ENCODE measurements around the gene ELOF1. TPM values are rescaled to one million over a fixed set of nuclear protein-coding genes. Genes with fewer than 3 reads are reported as not detected.
"Not testable (repeated sequence)": the region's sequence is repeated elsewhere in the genome, so short reads cannot be mapped to it uniquely, and the experiment has no call there.

Gene ELOF1
- total RNA-seq (2022): 72.1 and 78.7 TPM in 2 replicates
- percentile 70 among the genes with signal in this experiment for Bru-seq, nascent RNA
- percentile 87 among the genes with signal in this experiment for BruChase-seq, experiment 1, labeled RNA remaining after a 6-hour chase
- percentile 75 among the genes with signal in this experiment for BruChase-seq, experiment 2, labeled RNA remaining after a 2-hour chase
- long read RNA-seq, transcript ELOF1-201 (4 exons, 1,019 nt): major isoform, 28 of 58 reads
- long read RNA-seq, partial matches to known transcripts: 17 of 58 reads
- long read RNA-seq, other reads (novel, unspliced or antisense): 13 of 58 reads

DNA sequence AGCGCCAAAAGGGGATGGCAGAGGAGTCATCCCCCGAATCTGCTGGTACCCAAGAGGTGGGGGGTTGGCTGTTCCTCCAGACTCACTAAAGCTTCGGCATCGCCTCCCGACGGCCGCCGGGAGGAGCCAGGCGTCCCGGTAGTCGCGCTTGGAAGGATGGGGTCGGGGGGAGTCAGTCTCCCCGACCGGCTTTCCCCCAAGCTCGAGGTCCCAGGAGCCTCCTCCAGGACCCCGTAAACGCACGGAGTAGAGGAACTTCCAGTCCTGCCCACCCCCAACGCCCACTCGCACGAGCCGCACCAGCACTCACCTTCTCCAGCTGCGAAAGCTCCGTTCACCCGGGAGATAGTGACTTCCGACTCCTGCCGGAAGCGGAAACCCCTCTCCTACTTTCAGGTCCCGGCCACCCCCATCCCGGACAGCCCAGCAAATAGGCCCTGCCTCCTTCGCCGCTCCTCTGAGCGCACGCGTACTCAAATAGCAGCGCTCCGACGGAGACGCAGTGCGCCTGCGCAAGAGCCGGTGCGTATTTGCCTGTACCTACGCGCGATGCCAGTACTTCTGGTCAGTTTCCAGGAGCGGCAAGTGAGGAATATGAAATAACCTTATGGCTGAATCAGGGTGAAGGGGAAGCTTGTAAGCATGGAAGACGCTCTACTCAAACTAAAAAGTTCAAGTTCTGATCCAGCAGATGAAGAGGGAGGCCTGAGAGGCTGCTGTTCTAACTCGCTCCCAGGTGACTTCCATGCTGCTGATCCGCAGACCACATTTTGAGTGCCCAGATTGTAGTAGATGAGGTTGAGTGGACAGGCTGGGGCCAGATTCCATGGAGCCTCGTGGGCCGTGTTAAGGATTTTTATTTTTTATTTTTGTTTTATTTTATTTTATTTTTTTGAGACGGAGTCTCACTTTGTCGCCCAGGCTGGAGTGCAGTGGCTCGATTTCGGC lies at the start of gene ELOF1:
ELOF1 (minus strand) TSS at position 350 of the 948 bp plus-strand sequence. CDS start 4,883 bp downstream, outside the sequence.
- intact Hi-C loops (cut with micrococcal nuclease): loop anchor here (2.0 kb wide), 1 partner anchor 22 kb away; no protein-coding TSS in a partner anchor
- ChIA-PET POLR2A (interaction anchor here (0.6 to 2.2 kb wide), 28 partner anchors 11 to 1224 kb away, joined by 3 to 15 read pairs (median 3); partner anchors contain the start of genes ACP5, ECSIT, ODAD3 and PRKCSH), CTCF (interaction anchor here (0.5 to 3.7 kb wide), 15 partner anchors 10 to 1229 kb away, joined by 3 to 12 read pairs (median 3); partner anchors contain the start of gene ECSIT)
- Mint-ChIP-seq H3K36me3 (ENCODE audit: insufficient read depth, unreplicated experiment) (peaks cover 17% of the 10 kb centered on the region), H3K27ac (ENCODE audit: low read depth, unreplicated experiment) (peak within 1 kb of the TSS; percentile 43), H3K27me3 (ENCODE audit: insufficient read depth, unreplicated experiment) (no peaks in the 10 kb centered on the region), H3K9me3 (ENCODE audit: unreplicated experiment) (no peaks in the 10 kb centered on the region), H3K4me3 (ENCODE audit: unreplicated experiment) (peak within 1 kb of the TSS; percentile 94), H3K4me1 (ENCODE audit: insufficient read depth, unreplicated experiment) (peaks cover 20% of the 10 kb centered on the region)
- DNase-seq (ENCODE audit: unreplicated experiment): peak; percentile 99
- TSS peak; percentile 91 for BruUV-seq (replicated peaks)
- TF ChIP-seq, protein P1, sequence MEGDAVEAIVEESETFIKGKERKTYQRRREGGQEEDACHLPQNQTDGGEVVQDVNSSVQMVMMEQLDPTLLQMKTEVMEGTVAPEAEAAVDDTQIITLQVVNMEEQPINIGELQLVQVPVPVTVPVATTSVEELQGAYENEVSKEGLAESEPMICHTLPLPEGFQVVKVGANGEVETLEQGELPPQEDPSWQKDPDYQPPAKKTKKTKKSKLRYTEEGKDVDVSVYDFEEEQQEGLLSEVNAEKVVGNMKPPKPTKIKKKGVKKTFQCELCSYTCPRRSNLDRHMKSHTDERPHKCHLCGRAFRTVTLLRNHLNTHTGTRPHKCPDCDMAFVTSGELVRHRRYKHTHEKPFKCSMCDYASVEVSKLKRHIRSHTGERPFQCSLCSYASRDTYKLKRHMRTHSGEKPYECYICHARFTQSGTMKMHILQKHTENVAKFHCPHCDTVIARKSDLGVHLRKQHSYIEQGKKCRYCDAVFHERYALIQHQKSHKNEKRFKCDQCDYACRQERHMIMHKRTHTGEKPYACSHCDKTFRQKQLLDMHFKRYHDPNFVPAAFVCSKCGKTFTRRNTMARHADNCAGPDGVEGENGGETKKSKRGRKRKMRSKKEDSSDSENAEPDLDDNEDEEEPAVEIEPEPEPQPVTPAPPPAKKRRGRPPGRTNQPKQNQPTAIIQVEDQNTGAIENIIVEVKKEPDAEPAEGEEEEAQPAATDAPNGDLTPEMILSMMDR (IDR thresholded peaks at IDR 0.05; ENCODE audit: unreplicated experiment): peak; percentile 3

GRCh38 chr19:11606484-11606883 lies 47.5 kb upstream of the ELOF1 start:
- peaks cover 4% of the 10 kb centered on the region for H3K4me1 Mint-ChIP-seq (ENCODE audit: insufficient read depth, unreplicated experiment)
- no peak overlapping the region for H3K27ac Mint-ChIP-seq (ENCODE audit: low read depth, unreplicated experiment)
- H3K9me3 Mint-ChIP-seq (ENCODE audit: unreplicated experiment): peaks cover 7% of the 10 kb centered on the region
- BruUV-seq (replicated peaks): no TSS peak
- TF ChIP-seq, protein P1 (IDR thresholded peaks at IDR 0.05; ENCODE audit: unreplicated experiment): no peak
- intact Hi-C loops (cut with micrococcal nuclease): no loop called here
- H3K36me3 Mint-ChIP-seq (ENCODE audit: insufficient read depth, unreplicated experiment): peaks cover 38% of the 10 kb centered on the region
- H3K4me3 Mint-ChIP-seq (ENCODE audit: unreplicated experiment): no peak overlapping the region
- ChIA-PET POLR2A (interaction anchor here (1.8 kb wide), 1 partner anchor 9 kb away, joined by 4 read pairs; no protein-coding TSS in a partner anchor), CTCF (no interaction called here)
- no peak for DNase-seq (ENCODE audit: unreplicated experiment)
- H3K27me3 Mint-ChIP-seq (ENCODE audit: insufficient read depth, unreplicated experiment): no peaks in the 10 kb centered on the region

- ChIA-PET CTCF (interaction anchor here (0.6 to 1.1 kb wide), 2 partner anchors 12 to 42 kb away, joined by 3 read pairs; no protein-coding TSS in a partner anchor), POLR2A (interaction anchor here (0.6 to 0.7 kb wide), 2 partner anchors 205 to 638 kb away, joined by 3 to 4 read pairs; no protein-coding TSS in a partner anchor)
- intact Hi-C loops (cut with micrococcal nuclease); H3K27ac Mint-ChIP-seq (ENCODE audit: low read depth, unreplicated experiment); DNase-seq (ENCODE audit: unreplicated experiment); H3K27me3 Mint-ChIP-seq (ENCODE audit: insufficient read depth, unreplicated experiment); BruUV-seq (replicated peaks); H3K4me3 Mint-ChIP-seq (ENCODE audit: unreplicated experiment); H3K9me3 Mint-ChIP-seq (ENCODE audit: unreplicated experiment): not testable (repeated sequence)
- peaks cover 10% of the 10 kb centered on the region for H3K4me1 Mint-ChIP-seq (ENCODE audit: insufficient read depth, unreplicated experiment)
- peaks cover 38% of the 10 kb centered on the region for H3K36me3 Mint-ChIP-seq (ENCODE audit: insufficient read depth, unreplicated experiment)
Observed at GRCh38 chr19:11599704-11600103, 40.7 kb upstream of the ELOF1 start.

GRCh38 chr19:11598746-11599145 lies 39.7 kb upstream of the ELOF1 start:
- Mint-ChIP-seq H3K9me3 (ENCODE audit: unreplicated experiment) (no peaks in the 10 kb centered on the region), H3K36me3 (ENCODE audit: insufficient read depth, unreplicated experiment) (peaks cover 33% of the 10 kb centered on the region), H3K27me3 (ENCODE audit: insufficient read depth, unreplicated experiment) (no peaks in the 10 kb centered on the region), H3K4me1 (ENCODE audit: insufficient read depth, unreplicated experiment) (peaks cover 10% of the 10 kb centered on the region), H3K4me3 (ENCODE audit: unreplicated experiment) (peak overlapping the region; percentile 82), H3K27ac (ENCODE audit: low read depth, unreplicated experiment) (peak overlapping the region; percentile 92)
- no peak for DNase-seq (ENCODE audit: unreplicated experiment)
- intact Hi-C loops (cut with micrococcal nuclease): no loop called here
- ChIA-PET CTCF (interaction anchor here (1.1 kb wide), 1 partner anchor 11 kb away, joined by 3 read pairs; no protein-coding TSS in a partner anchor), POLR2A (interaction anchor here (0.6 to 0.7 kb wide), 2 partner anchors 206 to 637 kb away, joined by 3 to 4 read pairs; no protein-coding TSS in a partner anchor)
- TF ChIP-seq, protein P1 (IDR thresholded peaks at IDR 0.05; ENCODE audit: unreplicated experiment): no peak
- BruUV-seq (replicated peaks): no TSS peak

Measured in MCF 10A (cell line).